Measurements from ENCODE around the gene TTN.

TTN gene

GRCh38 chr2:178807227-178808008 lies at the start of gene TTN:
TTN (minus strand) TSS chr2:178807423; CDS start chr2:178804642, 2,781 bp downstream.
- DNase-seq (ENCODE audit: low spot score): no peak

GRCh38 chr2:178855151-178855550 lies 47.9 kb upstream of the TTN start:
- no peak for DNase-seq (ENCODE audit: low spot score)

DNA sequence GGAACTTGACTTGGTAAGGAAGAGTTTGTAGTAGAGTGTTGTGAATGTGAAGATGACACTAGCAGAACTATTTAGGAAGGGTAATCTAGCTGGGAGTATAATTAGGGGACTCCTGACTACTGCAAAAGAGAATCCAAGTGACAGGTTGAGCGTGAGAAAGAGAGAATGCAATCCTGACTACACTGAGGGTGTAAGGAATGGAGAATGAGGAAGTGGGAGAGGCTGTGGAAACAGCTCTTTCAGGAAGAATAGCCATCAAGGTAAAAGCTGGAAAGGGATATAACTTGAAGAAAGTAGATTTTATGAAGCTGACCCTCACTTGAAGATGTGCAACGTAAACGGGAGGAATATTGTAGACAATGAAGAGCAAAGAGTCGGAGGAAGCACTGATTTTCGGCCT lies 41.1 kb upstream of the TTN start:
- DNase-seq (ENCODE audit: low spot score): no peak

DNA sequence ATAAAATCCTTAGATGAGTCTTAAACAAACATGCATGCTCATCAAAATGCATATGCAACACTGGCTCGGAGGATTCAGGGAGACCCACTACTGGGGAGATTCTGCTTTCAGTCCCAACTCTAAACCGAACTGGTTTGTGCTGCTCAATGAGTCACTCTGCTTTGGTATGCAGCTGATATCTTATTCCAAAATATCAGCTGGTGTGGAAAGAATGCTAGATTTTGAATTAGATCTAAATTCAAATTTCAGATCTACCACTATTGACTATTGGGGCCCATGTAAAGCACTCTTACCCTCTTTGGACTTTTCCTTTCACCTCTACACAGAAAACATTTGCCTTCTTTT lies 39.2 kb upstream of the TTN start:
- no peak for DNase-seq (ENCODE audit: low spot score)

- DNase-seq (ENCODE audit: low spot score): no peak
These were observed 38.6 kb upstream of the TTN start for GRCh38 chr2:178845566-178846457.

DNA sequence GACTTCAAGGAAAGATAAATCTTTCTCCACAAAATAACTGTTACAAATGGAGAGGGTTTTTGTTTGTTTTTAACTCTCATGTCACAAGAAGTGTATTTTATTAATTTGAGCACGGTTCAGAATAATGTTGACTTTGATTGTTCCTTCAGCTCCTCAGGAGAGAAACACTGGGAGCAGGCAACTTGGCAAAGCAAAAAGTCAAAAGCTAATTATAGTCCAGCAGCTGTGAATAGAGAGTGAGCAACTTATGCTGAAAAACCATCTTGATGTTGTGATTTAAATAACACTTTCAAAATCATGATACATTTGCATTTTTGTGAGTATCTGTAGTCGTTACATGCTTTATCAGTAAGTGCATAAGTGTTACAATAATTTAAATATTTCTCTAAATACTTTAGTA lies 37.5 kb upstream of the TTN start:
- DNase-seq (ENCODE audit: low spot score): no peak

GRCh38 chr2:178844269-178844668 lies 37.0 kb upstream of the TTN start:
- no peak for DNase-seq (ENCODE audit: low spot score)

DNA sequence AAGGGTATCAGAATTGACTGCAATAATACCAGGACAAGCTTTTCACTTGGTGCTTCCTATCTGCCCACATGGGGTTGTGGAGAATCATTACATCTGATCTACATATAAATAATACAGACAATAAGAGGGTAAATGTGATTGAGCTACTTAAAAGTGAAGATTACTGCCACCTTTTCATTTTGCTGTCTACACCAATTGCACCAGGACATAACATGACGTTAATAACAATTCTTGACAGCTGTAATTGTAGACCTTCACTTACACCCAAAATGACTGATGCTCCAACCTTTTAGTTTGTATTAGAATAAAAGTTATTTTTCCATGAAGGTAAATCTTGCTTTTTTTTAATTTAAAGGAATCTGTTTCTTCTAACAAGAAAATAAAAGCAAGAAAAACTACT lies 36.5 kb upstream of the TTN start:
- no peak for DNase-seq (ENCODE audit: low spot score)

- no peak for DNase-seq (ENCODE audit: low spot score)
These were observed 29.6 kb upstream of the TTN start for GRCh38 chr2:178836807-178837206.

GRCh38 chr2:178834086-178834485 lies 26.9 kb upstream of the TTN start:
- no peak for DNase-seq (ENCODE audit: low spot score)

GRCh38 chr2:178833382-178833781 lies 26.2 kb upstream of the TTN start:
- DNase-seq (ENCODE audit: low spot score): no peak

GRCh38 chr2:178830451-178830850 lies 23.2 kb upstream of the TTN start:
- DNase-seq (ENCODE audit: low spot score): no peak

GRCh38 chr2:178829981-178830380 lies 22.8 kb upstream of the TTN start:
- DNase-seq (ENCODE audit: low spot score): no peak

GRCh38 chr2:178829299-178829960 lies 22.2 kb upstream of the TTN start:
- DNase-seq (ENCODE audit: low spot score): no peak

GRCh38 chr2:178828486-178828881 lies 21.3 kb upstream of the TTN start:
- no peak for DNase-seq (ENCODE audit: low spot score)

GRCh38 chr2:178827739-178828485 lies 20.7 kb upstream of the TTN start:
- no peak for DNase-seq (ENCODE audit: low spot score)

DNA sequence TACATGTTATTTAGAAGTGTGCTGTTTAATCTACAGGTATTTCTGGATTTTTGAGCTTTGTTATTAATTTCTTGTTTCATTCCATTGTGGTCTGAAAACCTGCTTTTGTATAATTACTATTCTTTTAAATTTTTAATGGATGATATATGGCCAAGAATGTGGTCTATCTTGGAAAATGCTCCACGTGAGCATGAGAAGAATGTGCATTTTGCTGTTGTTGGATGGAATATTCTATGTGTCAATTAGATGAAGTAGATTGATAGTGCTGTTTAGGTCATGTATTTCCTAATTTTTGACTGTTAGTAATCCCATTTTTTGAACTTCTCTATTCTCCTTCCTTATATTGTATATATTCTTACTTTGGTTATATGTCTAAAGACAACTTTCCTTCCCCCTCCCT lies 19.9 kb upstream of the TTN start:
- DNase-seq (ENCODE audit: low spot score): no peak

GRCh38 chr2:178825183-178825582 lies 18.0 kb upstream of the TTN start:
- no peak for DNase-seq (ENCODE audit: low spot score)

DNA sequence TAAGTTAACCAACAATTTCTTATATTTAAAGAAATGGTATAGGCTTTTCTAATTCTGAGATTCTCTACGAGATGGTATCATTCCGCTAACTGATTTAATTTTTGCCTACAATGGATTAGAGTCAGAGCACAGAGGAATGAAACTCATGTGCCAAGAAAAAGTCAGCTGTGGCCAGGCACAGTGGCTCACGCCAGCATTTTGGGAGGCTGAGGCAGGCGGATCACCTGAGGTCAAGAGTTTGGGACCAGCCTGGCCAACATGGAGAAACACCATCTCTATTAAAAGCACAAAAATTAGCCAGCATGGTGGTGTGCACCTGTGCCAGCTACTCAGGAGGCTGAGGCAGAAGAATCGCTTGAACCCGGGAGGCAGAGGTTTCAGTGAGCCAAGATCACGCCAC lies 17.0 kb upstream of the TTN start:
- DNase-seq (ENCODE audit: low spot score): no peak

- no peak for DNase-seq (ENCODE audit: low spot score)
These were observed 12.8 kb upstream of the TTN start for GRCh38 chr2:178819992-178820391.

- DNase-seq (ENCODE audit: low spot score): no peak
These were observed 12.1 kb upstream of the TTN start for GRCh38 chr2:178819147-178819875.
